Activated CD4-positive, CD25-positive, alpha-beta regulatory T cell (primary cell): ENCODE results near the gene LNP1.
"Not testable (repeated sequence)": the region's sequence is repeated elsewhere in the genome, so short reads cannot be mapped to it uniquely, and the experiment has no call there.

Experiments used
- DNase-seq, 4 experiments: peaks; one replicate each; lab custom pipeline; 2025; lab: John Stamatoyannopoulos, UW

Gene LNP1

DNA sequence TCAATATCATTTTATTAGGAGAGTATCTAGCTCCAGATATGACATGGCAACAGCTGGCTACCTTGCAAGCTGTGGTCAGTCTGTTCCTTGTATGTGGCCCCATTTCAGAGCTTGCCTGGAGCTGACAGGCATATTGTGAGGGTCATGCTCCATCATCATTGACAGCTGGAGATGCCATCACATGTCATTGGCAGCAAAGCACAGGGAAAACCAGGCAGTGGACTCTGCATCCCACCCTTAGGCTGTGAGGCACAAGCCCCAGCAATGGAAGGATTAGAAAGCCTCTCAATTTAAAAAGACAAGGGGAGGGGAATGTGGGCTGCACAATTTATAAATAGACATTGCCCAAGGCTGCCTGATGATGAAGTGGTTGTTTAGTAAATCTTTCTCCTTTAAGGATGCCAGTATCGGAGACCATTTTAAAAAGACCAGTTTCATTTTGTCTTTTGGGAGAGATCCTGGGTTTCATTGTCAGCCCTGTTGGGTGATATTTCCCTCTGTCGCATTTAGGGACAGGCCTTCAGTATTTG is 27.9 kb downstream of the LNP1 start:
- DNase-seq, result no peak

DNA sequence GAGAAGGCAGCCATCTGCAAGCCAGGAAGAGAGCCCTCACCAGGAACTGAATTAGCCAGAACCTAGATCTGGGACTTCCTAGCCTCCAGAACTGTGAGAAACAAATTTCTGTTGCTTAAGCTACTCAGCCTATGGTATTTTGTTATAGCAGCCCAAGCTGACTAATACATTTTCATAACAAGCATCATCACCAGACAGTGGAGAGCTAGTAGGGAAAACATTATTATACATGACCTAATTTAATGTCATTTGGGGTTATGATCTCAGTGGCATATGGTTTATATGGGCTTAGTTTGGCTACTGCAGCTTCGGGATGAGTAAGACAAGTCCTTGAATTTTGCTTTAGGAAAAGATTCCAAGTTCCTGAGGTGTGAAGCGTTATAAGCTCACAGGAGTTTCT is 35.6 kb downstream of the LNP1 start:
- no peak for DNase-seq

DNA sequence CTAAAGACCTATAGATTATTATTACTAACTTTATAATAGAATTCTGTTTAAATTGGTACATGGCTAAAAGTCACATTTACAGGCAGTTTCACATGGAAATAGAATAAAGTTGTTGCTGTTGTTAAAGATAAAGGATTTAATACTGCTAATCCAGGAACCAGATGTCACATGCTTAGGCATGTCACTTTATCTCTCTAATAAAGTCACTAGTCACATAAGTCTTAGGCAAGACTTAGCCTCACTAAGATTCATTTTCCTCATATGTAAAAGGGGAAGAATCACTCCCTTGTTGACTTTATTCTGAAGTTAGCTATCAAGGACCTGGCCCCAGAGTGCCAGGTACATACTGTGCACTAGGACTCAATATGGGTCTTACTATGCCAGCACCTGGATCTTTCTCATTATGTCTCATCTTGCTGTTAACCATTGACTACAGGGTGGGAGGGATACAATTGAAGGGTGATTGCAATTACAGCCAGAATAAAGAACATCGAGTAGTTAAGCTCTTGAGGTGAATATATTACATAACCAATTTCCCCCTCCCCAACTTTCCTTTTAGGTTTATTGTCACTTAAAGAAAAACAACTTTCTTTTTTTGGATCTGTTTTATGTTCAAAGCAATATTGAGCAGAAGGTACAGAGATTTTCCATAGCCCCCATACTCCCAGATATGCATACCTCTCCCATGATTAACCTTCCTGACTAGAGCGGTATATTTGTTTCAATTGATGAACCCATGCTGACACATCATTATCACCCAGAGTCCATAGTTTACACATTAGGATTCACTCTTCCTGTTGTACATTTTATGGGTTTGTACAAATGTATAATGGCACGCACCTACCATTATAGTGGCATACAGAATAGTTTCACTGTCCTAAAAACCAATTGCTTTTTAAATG is 36.6 kb downstream of the LNP1 start:
- DNase-seq, result no peak

DNA sequence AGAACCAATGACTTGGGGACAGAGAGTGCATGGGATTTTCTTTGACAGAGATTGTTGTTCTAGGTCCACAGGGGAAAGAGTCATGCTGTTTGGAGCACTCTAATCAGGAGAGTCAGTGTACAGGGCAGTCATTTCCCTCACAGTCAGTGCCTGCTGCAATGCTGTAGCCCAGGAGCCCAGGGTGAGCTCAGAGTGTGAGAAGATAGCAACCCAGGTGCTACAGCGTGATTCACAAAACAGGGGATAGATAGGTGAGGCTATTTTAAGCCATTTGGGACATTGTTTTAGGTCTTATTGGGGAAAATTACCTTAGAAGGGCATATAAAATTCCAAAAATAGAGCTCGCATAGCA is 37.3 kb downstream of the LNP1 start:
- no peak for DNase-seq

DNA sequence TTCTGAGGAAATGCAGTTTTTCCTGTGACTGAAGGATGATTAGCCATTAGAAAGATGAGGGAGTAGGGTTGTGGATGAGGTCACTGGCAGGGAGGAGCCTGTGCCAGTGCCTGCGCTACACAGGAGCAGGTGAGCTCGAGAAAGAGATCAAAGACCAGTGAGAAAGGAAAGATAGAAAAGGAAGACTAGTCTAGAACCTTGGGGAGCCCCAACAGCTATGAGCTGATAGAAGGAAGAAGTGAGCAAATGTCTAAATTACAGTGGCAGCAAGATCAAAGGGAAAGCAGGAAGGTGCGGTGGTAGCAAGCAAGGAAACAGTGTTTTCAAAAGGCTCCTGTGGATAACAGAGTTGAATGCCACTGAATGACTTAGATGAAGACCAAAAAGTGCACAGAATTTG is 39.6 kb downstream of the LNP1 start:
- no peak for DNase-seq

DNA sequence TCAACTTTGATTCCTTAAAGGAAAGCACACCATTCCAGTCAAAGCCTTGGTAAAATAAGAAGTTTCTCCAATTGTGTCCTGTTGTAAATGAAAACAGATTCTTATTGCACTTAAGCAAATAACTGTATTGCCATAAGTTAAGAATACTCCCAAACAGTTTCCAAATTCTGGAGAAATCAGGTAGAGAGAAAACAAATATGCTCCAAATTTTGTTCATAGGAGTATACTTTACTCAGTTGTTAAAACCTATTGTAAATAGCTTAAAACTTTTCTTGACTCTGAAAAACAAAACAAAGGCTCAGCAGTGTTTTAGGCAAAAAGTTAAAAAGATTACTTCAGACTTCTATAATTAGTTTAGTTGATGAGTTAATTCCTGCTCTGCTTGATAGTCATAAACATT is 42.4 kb downstream of the LNP1 start:
- DNase-seq, result no peak

DNA sequence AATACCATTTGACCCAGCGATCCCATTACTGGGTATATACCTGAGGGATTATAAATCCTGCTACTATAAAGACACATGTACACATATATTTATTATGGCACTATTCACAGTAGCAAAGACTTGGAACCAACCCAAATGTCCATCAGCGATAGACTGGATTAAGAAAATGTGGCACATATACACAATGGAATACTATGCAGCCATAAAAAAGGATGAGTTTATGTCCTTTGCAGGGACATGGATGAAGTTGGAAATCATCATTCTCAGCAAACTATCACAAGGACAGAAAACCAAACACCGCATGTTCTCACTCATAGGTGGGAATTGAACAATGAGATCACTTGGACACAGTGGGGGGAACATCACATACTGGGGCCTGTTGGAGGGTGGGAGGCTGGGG is 45.7 kb downstream of the LNP1 start:
- not testable (repeated sequence) for DNase-seq

DNA sequence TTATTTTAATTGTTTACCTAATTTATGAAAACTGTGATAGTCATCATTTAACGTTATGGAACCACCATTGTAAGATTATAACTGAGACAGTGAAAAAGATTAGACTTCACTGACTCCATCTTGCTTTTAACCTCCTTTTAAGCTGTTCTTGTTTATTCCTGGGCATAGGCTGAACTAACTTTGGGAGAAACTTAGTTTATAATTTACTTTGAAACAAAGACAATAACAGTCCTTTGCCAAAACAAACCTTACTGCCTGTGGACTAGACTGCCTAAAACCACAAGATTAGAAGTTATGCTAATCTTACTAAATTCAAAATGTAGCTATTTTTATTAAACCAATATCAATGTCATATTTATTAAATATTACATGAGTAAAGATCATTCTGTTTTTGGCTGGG is 46.7 kb downstream of the LNP1 start:
- DNase-seq, result no peak

DNA sequence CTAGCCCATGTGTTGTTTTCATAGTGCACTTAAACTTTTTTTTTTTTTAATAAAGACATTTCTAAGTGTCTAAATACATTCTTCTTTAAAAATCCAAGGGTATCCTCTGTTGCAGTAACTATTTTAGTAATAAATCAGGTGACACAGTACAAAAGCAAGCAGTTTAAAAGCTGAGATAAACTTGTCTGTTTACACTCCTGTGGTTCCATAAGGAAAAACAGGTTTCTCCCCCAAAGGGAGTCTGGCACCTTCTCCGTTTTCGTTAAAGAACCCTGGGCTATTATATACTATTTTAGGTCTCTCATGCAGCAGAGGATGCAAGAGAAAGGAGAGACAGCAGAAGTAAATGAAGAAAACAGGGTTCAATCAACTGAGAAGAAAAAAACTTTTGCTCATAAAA is 47.9 kb downstream of the LNP1 start:
- DNase-seq, result no peak

DNA sequence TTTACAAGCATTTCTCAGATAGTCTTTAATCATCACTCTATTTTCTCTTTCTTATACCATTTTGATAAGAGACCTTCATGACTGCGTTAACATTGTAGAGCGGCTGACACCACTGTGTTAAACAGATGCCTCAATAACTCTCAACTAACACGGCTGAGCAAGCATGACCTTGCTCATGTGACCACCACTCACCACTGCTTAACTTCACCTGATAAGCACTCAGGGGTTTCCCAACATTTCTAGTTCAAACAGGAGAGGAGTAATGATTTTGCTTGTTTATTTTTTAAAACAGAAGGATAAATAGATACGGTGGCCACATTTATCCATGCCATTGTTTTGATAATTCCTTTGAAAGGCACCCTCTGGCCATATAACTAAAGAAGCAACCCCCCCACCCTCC is 53.3 kb downstream of the LNP1 start:
- DNase-seq, result no peak

DNA sequence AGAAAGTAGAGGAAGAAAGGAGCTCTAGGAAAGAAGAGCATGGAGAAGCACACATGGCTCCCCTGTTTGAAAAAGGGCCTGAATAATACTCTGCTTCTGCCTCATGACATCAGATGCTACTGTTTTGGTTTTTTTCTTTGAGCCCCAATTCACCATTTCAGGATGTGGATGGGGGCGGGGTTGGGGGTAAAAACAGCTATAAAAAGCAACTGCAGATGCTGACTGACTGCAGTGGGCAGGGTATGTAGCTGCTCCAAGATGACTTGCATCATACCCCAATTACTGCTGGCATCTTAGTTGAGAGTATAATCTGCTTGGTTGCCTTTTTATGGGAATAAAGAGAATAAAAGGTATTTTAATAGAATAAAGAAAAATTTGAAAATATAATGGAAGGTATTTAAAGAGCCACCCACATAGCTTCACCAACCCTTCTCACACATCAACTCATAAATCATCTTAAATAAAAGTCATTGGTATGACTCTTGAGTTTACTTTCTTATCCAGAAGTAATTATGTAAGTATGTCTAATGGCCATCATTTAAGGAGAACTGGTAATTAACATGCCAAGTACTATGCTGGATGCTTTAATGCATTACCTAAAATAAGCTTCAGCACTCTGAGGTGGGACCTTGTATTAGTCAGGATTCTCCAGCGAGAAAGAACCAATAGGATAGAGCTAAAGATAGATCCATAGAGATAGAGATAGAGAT is 54.7 kb downstream of the LNP1 start:
- no peak for DNase-seq

DNA sequence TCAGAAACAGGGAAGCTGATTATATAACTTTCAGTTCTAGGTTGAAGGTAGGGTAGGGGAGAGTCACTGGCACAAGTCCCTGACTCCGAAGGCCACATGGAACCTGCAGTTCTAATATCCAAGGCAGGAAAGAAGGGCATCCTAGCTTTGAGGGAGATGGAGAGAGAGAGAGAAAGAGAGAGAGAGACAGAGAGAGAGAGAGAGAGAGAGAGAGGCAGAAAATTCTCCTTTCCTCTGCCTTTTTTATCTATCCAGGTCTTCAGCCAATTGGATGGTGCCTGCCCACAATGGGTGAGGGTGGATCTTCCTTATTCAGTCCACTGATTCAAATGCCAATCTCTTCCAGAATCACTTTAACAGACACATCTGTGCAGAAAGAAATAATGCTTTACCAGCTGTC is 55.4 kb downstream of the LNP1 start:
- no peak for DNase-seq

DNA sequence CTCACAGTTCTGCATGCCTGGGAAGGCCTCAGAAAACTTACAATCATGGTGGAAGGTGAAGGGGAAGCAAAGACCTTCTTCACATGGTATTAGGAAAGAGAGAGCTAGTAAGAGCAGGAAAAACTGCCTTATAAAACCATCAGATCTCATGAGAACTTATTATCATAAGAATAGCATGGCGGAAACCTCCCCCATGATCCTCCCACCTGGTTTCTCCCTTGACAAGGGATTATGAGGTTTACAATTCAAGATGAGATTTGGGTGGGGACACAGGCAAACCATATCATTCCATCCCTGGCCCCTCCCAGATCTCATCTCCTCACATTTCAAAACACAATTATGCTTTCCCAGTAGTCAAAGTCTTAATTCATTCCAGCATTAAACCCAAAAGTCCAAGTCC is 56.5 kb downstream of the LNP1 start:
- no peak for DNase-seq

DNA sequence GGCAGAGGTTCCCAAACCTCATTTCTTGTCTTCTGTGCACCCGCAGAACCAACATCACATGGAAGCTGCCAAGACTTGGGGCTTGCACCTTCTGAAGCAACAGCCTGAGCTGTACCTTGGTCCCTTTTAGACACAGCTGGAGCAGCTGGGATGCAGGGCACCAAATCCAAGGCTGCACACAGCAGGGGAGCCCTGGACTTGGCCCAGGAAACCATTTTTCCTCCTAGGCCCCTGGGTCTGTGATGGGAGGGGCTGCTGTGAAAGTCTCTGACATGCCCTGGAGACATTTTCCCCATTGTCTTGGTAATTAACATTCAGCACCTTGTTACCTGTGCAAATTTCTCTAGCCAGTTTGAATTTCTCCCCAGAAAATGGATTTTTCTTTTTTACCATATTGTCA is 57.5 kb downstream of the LNP1 start:
- no peak for DNase-seq

DNA sequence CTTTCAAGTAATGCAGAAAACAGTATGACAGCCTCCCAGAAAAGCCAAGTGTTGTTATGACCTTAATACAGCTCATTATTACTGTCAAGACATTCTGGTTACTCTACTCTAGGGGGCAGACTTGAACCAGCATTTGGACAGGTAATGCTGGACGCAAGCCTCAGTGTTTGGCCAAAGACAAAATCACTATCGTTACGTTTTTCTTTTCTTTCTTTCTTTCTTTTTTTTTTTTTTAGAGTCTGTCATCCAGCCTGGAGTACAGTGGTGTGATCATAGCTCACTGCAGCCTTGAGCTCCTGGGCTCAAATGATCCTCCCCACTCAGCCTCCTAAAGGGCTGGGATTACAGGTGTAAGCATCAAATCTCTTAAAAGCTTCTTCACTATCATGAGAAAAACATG is 61.7 kb downstream of the LNP1 start:
- no peak for DNase-seq

DNA sequence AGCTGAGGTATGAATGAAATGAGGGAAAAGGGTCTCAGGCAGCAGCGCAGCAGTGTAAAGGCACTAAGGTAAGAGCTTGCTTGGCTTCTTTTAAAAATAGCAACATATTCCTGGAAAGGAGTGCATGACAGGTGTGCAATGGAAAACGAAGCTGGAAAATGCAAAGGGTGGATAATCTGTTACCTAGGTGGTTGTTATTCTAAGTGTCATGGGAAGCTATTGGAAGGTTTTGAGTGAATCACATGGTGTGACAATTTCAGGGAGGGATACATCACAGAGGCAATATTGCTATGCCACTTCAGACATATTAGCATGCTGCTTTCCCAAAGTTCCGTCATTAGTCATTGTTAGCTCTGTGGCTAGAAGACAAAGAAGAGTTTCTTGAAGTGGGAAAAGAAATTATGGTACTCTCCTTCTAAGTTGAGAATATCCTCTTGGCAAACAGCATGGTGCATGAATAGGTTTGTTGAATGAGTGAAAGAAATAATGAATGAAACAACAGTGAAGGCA is 62.4 kb downstream of the LNP1 start:
- no peak for DNase-seq

DNA sequence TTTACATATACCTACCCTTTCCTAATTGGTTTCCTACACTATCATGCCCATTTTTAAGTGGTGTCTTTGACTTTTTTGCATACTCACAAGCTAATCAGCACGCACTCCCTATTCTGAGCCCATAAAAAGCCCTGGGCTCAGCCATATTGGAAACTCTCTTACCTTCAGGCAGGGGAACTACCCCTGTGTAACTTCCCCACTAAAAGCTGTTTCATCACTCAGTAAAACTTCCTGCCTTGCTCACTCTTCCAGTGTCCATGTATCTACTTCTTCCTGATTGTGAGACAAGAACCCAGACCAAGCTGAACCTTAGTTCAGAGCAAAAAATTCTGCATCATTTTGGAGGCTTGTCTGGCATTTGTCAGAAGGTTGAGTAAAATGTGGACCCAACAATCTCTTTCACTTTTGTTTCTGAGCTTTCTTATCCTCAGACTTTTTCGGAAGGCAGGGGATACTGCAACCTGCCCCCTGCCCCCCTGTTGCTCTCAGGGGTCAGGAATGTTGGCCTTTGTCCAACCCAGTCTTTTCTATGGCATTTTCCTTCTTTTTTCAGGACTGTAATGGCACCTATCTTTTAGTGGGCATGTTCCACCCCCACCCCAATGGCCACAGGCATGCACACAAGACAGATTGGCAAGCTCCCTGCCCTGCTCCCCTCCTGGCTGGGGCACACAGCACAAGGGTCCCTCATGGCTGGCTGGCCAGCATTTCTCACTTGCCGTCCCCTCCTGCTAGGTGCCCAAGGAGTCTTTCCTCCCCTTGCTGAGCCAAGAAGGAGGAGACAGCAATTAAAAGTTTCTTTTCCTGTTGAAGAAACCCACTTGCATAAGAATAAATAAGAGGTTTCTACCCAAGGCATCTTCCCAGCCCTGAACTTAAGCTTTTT is 64.8 kb downstream of the LNP1 start:
- no peak for DNase-seq

DNA sequence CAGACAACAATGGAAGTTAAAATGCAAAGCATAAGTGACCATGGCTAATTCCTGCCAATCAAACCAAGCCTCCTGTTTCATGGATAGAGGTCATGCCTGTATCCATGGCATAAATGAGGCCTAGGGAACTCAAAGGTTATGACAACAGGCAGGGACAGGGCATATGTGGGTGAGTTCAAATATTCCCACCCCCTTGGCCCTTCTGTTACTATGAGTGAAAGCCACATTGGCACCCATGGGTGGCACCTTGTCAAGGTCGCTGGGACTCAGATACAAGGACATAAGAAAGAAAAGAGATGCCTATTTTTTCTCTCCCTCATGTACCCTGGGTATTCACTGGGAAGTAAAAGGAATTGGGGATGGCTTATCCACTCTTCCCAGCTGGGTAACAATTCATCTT is 65.8 kb downstream of the LNP1 start:
- no peak for DNase-seq

DNA sequence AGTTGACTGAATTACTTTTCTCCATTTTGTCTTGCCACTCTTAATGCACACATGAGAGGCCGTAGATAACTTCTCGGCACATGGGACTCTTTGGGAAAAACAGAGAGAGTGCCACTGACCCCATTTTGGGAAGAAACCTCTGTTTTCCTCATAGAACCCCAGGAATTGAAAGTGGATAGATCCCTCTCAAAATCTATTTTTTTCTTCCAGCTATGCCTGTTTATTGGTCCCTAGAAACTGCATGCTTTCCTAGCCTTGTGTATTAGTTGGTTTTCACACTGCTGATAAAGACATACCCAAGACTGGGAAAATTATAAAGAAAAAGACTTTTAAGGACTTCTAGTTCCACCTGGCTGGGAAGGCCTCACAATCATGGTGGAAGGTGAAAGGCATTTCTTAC is 67.3 kb downstream of the LNP1 start:
- DNase-seq, result no peak

DNA sequence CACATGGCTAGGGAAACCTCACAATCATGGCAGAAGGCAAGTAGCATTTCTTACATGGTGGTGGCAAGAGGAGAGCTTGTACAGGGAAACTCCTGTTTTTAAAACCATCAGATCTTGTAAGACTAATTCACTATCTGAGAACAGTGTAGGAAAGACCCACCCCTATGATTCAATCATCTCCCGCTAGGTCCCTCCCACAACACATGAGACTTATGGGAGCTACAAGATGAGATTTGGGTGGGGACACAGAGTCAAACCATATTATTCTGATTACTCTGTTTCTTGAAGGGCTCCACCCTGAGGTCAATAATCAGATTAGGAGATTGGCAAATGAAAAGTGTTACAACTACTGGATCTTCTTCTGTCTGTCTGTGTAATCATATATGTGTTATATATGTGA is 69.6 kb downstream of the LNP1 start:
- DNase-seq, result no peak

DNA sequence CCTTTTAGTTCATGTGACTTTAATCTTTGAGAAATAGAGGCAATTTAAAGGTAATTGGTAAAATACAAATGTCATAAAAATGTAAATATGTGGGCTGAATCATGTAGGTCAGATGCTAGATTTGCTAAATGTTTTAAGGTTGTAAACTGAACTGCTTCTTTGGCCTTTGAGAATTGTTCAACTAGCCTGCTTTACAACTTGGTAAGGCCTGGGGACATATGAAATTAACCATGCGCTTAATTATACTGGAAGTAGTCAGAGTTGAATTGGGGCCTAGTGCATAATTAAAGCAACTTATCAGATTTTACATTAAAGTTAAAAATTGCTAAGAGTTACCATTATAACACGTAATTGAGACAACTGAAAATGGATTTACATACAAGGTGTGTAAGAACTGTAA is 70.1 kb downstream of the LNP1 start:
- no peak for DNase-seq

DNA sequence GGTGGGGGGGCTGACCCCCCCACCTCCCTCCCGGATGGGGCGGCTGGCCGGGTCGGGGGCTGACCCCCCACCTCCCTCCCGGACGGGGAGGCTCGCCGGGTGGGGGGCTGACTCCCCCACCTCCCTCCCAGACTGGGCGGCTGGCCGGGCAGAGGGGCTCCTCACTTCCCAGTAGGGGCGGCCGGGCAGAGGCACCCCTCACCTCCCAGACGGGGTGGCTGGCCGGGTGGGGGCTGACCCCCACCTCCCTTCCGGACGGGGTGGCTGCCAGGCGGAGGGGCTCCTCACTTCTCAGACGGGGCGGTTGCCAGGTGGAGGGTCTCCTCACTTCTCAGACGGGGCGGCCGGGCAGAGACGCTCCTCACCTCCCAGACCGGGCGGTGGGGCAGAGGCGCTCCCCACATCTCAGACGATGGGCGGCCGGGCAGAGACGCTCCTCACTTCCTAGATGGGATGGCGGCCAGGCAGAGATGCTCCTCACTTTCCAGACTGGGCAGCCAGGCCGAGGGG is 76.6 kb downstream of the LNP1 start:
- DNase-seq, result not testable (repeated sequence)
